HG03520 (cell line): Measurements from ENCODE around the gene MYH10.

Experiments
- ATAC-seq: cut with Tn5 transposase; IDR thresholded peaks from one replicate; pipeline ENCODE4 v1.9.1; 2021; ENCODE audit warnings: mild to moderate bottlenecking, moderate library complexity; ENCODE audit not compliant: unreplicated experiment

The MYH10 gene

GRCh38 chr17:8477171-8477570, 153.4 kb downstream of the MYH10 start:
- no peak for ATAC-seq

DNA sequence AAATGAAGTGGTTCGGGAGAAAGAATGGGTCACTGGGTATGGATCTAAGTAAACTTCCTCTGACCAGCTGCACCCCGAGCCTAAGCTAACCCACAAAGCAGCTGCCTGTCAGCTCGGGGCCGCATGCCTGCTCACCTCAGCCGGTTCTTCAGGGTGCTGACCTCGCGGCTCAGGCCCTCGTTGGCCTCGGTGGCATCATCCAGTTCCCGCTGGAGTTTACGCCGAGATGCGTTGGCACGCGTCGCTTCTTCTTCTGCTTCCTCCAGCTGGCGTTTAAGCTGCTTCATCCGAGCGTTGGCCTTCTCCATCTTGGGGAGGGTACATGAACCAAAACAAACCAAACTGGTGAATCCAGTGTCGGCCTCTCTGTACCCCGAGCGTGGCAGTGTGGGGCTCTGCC, 153.8 kb downstream of the MYH10 start:
- ATAC-seq = no peak

DNA sequence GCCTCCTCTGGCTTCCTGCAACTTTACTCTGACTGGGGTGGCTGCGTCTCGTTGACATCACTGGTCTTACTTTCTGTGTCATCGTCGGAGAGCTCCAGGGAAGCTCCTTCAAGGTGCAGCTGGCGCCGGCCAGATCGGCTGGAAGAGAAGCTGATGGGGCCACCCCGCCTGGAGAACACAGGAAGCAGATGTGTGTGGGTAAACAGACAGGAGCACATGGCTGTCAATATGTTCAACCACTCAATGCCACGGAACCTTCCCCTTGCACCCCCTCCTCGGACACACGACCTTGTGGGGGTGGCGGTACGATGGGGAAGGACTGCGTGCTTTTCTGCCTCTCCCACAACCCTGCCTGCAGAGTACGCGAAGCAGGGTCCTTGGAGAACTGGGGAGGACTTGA, 154.7 kb downstream of the MYH10 start:
- ATAC-seq = no peak

DNA sequence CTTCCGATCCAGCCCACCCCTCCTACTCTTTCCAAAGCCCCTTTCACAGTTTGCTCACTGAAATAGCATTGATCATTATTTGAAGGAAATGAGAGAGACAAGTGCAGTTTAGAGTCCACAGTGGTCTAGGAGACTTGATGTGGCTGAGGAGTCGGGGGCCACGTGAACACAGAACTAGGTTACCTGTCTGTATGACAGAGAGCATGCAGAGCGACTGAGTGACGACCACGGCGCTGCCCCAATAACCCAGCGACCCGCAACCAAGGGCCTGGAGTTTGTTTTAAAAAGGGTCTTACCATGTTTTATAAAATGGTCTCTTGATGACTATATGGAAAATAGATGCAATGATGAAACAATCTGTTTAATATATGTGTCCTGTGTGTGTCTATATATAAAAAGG, 155.3 kb downstream of the MYH10 start:
- ATAC-seq = no peak

DNA sequence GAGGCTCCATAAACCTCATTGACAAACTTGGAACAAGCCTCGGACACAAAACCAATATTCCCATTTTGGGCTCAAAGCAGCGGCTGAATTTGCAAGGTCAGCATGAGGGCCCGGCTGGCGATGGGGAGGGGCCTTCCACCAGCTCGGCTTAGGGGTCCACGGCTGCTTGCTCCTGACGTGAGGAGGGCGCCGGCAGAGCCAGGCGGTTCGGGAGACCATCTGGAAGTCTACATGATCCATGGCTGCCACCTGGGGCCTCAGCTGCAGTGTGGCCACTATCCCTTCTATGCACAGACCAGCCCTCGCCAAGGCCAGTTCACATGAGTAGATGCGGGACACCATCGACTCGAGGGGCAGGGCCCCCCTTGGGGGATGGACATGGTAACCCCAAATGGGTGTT, 155.7 kb downstream of the MYH10 start:
- ATAC-seq = no peak

- ATAC-seq = no peak
These were observed 156.9 kb downstream of the MYH10 start for GRCh38 chr17:8473451-8474192.

- ATAC-seq = no peak
These were observed 157.9 kb downstream of the MYH10 start for GRCh38 chr17:8472663-8473062.

- ATAC-seq = no peak
These were observed 160.0 kb downstream of the MYH10 start for GRCh38 chr17:8470447-8471047.

- no peak for ATAC-seq
These were observed 160.6 kb downstream of the MYH10 start for GRCh38 chr17:8469964-8470363.

- no peak for ATAC-seq
These were observed 161.5 kb downstream of the MYH10 start for GRCh38 chr17:8468980-8469379.

DNA sequence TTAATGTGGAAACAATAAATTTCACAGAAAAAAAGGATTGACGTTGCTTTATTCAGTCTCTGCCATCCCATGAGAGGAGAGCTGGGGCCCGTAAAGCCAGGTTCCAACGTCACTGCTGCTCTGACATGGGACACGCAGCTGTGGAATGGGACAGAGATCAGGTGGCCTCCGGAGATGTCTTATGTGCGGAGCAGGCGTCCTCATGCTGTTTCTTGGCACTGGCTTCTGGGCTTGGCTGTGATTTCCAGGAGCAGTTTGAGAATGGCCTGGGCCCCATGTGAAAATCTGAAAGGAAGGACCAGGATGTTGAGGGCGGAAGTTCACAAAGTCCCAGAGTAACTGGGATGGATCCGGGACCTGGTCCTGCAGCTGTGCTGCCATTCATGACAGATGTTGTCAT, 162.4 kb downstream of the MYH10 start:
- ATAC-seq = no peak

DNA sequence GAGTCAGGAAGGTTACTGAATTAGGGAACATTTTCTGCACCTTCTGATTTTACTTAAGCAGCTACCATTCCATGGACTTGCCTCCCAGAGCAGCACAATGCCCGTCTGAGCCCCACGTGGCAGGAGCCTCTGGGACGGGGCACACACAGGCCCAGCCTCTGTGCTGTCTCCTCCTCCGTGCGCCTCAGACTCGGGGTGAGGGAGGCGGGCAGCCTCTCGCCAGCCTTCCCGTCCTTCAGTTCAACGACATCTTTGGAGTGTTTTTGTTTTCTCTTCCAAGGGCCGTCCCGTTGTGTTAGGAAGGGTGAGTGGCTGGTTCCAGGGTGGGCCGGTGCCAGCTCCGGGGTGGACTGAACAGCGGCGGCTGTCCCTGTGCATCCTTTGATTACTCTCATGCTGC, 163.0 kb downstream of the MYH10 start:
- ATAC-seq = no peak

GRCh38 chr17:8466873-8467272, 163.7 kb downstream of the MYH10 start:
- no peak for ATAC-seq

GRCh38 chr17:8466456-8466855, 164.1 kb downstream of the MYH10 start:
- no peak for ATAC-seq

DNA sequence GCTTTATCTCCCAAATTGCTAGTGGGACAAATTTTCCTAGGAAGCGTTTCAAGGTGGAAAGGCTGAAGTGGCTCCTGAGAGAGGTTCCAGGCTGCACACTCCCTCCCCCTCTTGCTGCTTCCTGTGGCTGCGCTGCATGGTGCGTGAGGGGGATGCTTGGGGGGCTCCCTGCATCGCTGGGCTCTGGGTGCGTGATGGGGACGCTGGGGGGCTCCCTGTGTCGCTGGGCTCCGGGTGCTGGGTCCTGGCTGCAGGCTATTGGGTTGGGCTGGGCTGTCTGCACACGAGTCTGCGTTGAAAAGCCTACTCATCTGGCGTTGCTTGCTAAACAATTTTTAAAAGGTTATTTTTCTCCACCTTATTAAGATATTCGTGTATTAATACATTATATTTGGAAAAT, 164.8 kb downstream of the MYH10 start:
- ATAC-seq = no peak

DNA sequence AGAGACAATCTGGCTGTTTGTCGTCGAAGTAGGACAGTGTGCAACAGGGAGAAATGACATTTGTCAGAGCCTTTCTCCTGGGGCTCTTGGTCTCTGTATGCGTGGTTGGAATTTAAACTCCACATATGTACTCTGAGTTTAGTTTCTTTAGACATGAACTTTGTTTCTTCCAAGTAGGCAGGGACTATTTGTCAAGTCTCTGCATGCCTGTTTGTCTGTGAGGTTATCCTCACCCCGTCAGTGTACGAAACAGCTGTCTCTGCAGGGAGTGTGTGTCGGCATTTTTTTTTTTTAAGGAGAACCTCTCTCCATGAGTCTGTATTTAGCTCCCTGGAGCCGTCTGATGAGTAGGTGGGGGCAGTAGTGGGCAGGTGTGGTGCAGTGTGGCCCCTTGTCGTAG, 165.2 kb downstream of the MYH10 start:
- no peak for ATAC-seq

- ATAC-seq = no peak
These were observed 165.6 kb downstream of the MYH10 start for GRCh38 chr17:8464941-8465340.

DNA sequence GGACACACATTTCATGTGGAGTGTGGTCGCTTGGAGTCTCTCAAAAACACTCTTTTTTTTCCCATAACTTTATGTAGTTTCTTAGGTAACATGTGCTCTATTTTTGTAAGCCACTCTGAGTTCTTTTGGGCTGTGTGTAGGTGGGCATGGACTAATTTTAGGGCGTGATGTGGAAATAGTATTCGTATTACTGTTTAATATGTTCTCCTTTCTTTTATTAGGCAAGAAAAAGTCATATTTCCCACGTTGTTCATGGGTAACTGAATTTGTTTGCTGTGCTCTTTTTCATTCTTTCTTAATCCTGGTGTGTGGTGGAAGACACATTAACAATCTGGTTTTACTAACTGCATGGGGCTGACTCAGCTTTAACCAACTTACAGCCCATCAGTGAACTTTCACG, 167.4 kb downstream of the MYH10 start:
- ATAC-seq = no peak

DNA sequence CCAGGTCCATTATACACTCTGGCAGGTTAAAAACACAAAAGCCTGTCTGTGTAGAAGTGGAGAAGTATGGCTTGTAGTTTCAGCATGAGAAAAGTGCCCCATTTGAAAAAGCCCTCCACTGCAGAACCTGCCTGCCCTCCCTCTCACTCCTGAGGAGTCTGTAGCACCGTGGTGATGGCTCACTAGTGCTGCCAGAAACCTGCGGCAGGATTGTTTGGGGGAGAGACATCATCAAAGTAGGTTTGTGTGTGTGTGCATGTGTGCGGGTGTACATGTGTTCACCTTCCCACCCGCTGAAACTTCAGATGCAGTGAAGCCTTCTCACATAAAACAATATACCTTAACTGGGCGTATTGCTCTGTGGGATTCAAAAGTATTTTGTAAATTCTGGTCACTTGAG, 168.0 kb downstream of the MYH10 start:
- no peak for ATAC-seq

- ATAC-seq = no peak
These were observed 170.7 kb downstream of the MYH10 start for GRCh38 chr17:8459831-8460230.

GRCh38 chr17:8459107-8459506, 171.4 kb downstream of the MYH10 start:
- no peak for ATAC-seq

DNA sequence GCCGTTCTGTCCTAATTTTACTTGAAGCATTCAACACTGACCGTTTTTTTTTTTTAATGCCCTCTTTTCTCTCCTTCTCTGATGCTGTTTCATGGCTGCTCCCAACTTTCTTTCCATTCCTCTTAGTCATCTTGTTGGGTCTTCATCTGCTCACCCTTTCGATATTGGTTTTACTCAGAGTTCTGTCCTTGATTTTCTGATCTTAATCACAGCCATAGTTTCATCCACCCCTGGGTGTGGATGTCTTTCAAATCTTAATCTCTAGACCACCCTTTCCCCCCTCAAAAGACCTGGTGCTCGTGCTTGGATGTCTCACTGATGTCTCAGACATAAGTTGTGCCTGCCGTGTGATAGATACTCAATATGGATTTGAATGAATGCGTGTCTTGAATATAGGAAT, 172.4 kb downstream of the MYH10 start:
- ATAC-seq = no peak

- no peak for ATAC-seq
These were observed 174.8 kb downstream of the MYH10 start for GRCh38 chr17:8455665-8456209.
